OCI-LY1 (cell line): ENCODE measurements around the gene MOGAT1.

ENCODE experiments used
- CTCF ChIP-seq: fragments of 200-600 bp; sonication (generic), shearing (Covaris generic); IDR thresholded peaks from 2 replicates; pipeline ENCODE4 v1.5.1; 2017; ENCODE audit warnings: mild to moderate bottlenecking, antibody characterized with exemption, low read length, moderate library complexity, mixed read lengths
- EZH2 ChIP-seq: fragments of 200-600 bp; sonication (generic), shearing (Covaris generic); IDR thresholded peaks from 2 replicates; pipeline ENCODE4 v1.8.0; 2017; ENCODE audit warnings: borderline replicate concordance, mixed run types, mild to moderate bottlenecking, antibody characterized with exemption, low read length, moderate library complexity, mixed read lengths

GRCh38 chr2:222627764-222628163 is 43.7 kb upstream of the MOGAT1 start:
- TF ChIP-seq CTCF (no peak), EZH2 (no peak)
